HFFc6 (cell line): ENCODE results near the gene DYSF. TPM values are rescaled to one million over a fixed set of nuclear protein-coding genes. Genes with fewer than 3 reads are reported as not detected.

Experiments used
- DNase-seq: peaks from one replicate; pipeline ENCODE4 v3.0.0-alpha.2; 2018
- H3K27ac Mint-ChIP-seq: 2 replicates; pipeline ENCODE4 v1.8.0; 2020; ENCODE audit warnings: mild to moderate bottlenecking, mixed read lengths
- H3K27me3 Mint-ChIP-seq: 2 replicates; pipeline ENCODE4 v1.8.0; 2021; ENCODE audit warnings: mild to moderate bottlenecking, moderate library complexity, mixed read lengths; ENCODE audit not compliant: insufficient read depth
- H3K36me3 Mint-ChIP-seq: 2 replicates; pipeline ENCODE4 v1.8.0; 2021; ENCODE audit warnings: low read depth, mixed read lengths
- H3K4me1 Mint-ChIP-seq: 2 replicates; pipeline ENCODE4 v1.8.0; 2020; ENCODE audit warnings: low read depth, mixed read lengths
- H3K4me3 Mint-ChIP-seq: 2 replicates; pipeline ENCODE4 v1.8.0; 2020; ENCODE audit warnings: mild to moderate bottlenecking, moderate library complexity, mixed read lengths
- H3K9me3 Mint-ChIP-seq: 2 replicates; pipeline ENCODE4 v1.8.0; 2020; ENCODE audit warnings: mild to moderate bottlenecking, mixed read lengths
- CTCF ChIP-seq: fragments of 200-600 bp; sonication (generic); IDR thresholded peaks from 2 replicates; pipeline ENCODE4 v1.5.0; 2021; ENCODE audit warnings: antibody characterized with exemption, mild to moderate bottlenecking
- total RNA-seq, 6 experiments: library from RNA; stranded (reverse); fragmentation: NEBNext Ultra II Directional; extraction: Animal tissue kit (Norgen Biotek cat#: 25700); gene quantifications; 2 replicates in 1 of 6; 3 replicates in 5 of 6; pipeline ENCODE4 v1.2.3, GENCODE V29; 2021

The DYSF gene
- total RNA-seq, 6 experiments from 2014 or later, result 0.07 to 0.57 (median 0.32) TPM

- no peak overlapping the region for H3K27ac Mint-ChIP-seq
- H3K4me3 Mint-ChIP-seq, result no peak overlapping the region
Measured at GRCh38 chr2:71599646-71600236, 146.4 kb downstream of the DYSF start.

GRCh38 chr2:71600555-71600954 lies 147.2 kb downstream of the DYSF start:
- Mint-ChIP-seq H3K36me3 (no peaks in the 10 kb centered on the region), H3K9me3 (no peaks in the 10 kb centered on the region), H3K27ac (no peak overlapping the region), H3K4me3 (no peak overlapping the region), H3K27me3 (peaks cover 36% of the 10 kb centered on the region), H3K4me1 (no peaks in the 10 kb centered on the region)
- no peak for TF ChIP-seq CTCF
- no peak for DNase-seq

More at GRCh38 chr2:71599646-71600236, 146.4 kb downstream of the DYSF start:
- H3K9me3 Mint-ChIP-seq, result no peaks in the 10 kb centered on the region
- H3K36me3 Mint-ChIP-seq, result no peaks in the 10 kb centered on the region
- peaks cover 42% of the 10 kb centered on the region for H3K27me3 Mint-ChIP-seq
- DNase-seq, result no peak
- TF ChIP-seq CTCF, result no peak
- no peaks in the 10 kb centered on the region for H3K4me1 Mint-ChIP-seq

- DNase-seq, result no peak
- no peaks in the 10 kb centered on the region for H3K9me3 Mint-ChIP-seq
- no peak for TF ChIP-seq CTCF
- no peaks in the 10 kb centered on the region for H3K36me3 Mint-ChIP-seq
- no peak overlapping the region for H3K4me3 Mint-ChIP-seq
- peaks cover 41% of the 10 kb centered on the region for H3K27me3 Mint-ChIP-seq
- no peaks in the 10 kb centered on the region for H3K4me1 Mint-ChIP-seq
- no peak overlapping the region for H3K27ac Mint-ChIP-seq
Measured at GRCh38 chr2:71601136-71602114, 148.1 kb downstream of the DYSF start.

GRCh38 chr2:71602115-71602495 lies 148.7 kb downstream of the DYSF start:
- no peak overlapping the region for H3K27ac Mint-ChIP-seq
- H3K4me3 Mint-ChIP-seq, result no peak overlapping the region
- no peak for DNase-seq
- peaks cover 44% of the 10 kb centered on the region for H3K27me3 Mint-ChIP-seq
- TF ChIP-seq CTCF, result no peak
- no peaks in the 10 kb centered on the region for H3K4me1 Mint-ChIP-seq
- no peaks in the 10 kb centered on the region for H3K9me3 Mint-ChIP-seq
- no peaks in the 10 kb centered on the region for H3K36me3 Mint-ChIP-seq

- H3K4me1 Mint-ChIP-seq, result no peaks in the 10 kb centered on the region
- no peak for DNase-seq
- no peaks in the 10 kb centered on the region for H3K36me3 Mint-ChIP-seq
- no peaks in the 10 kb centered on the region for H3K9me3 Mint-ChIP-seq
- no peak overlapping the region for H3K27ac Mint-ChIP-seq
- no peak for TF ChIP-seq CTCF
- no peak overlapping the region for H3K4me3 Mint-ChIP-seq
- peaks cover 46% of the 10 kb centered on the region for H3K27me3 Mint-ChIP-seq
Measured at GRCh38 chr2:71602581-71602980, 149.2 kb downstream of the DYSF start.
